ENCODE data around the gene ALDH1L2. TPM values are rescaled to one million over a fixed set of nuclear protein-coding genes. Genes with fewer than 3 reads are reported as not detected.

ALDH1L2 gene
- total RNA-seq, 1 experiment from 2014 or later = 0.15 TPM

DNA sequence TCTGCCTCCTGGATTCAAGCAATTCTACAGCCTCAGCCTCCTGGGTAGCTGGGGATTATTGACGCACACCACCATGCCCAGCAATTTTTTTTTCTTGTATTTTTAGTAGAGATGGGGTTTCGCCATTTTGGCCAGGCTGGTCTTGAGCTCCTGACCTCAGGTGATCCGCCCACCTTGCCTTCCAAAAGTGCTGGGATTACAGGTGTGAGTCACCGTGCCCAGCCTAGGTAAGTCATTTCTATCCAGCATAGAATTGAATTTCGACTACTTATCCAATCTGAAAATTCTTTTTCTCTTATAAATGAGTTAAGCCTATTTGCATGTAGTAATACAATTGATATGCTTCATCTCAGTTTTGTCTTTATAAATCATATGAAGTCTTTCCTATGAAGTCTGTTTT lies 111.0 kb downstream of the ALDH1L2 start:
- Histone ChIP-seq H3K27me3 (ENCODE audit: low read length) (no peaks in the 10 kb centered on the region), H3K9me2 (replicated peaks; ENCODE audit: low read length) (no peaks in the 10 kb centered on the region), H3K9me3 (ENCODE audit: low read length) (no peaks in the 10 kb centered on the region), H3K27ac (ENCODE audit: low read length) (no peak overlapping the region), H3K36me3 (ENCODE audit: low read depth, low read length) (no peaks in the 10 kb centered on the region), H2AFZ (ENCODE audit: low read length) (no peak overlapping the region), H3K9ac (ENCODE audit: low read length) (no peak overlapping the region), H3K4me2 (ENCODE audit: low read length) (no peak overlapping the region), H3K4me3 (ENCODE audit: low read length) (no peak overlapping the region), H3K4me1 (ENCODE audit: insufficient read depth, low read length) (peaks cover 9% of the 10 kb centered on the region), H3F3A (ENCODE audit: low read length, unreplicated experiment) (no peaks in the 10 kb centered on the region), H3K79me2 (ENCODE audit: low read length) (no peaks in the 10 kb centered on the region), H4K20me1 (ENCODE audit: low read length) (no peaks in the 10 kb centered on the region)
- TF ChIP-seq EZH2phosphoT487 (IDR thresholded peaks at IDR 0.05; ENCODE audit: borderline replicate concordance, low read length) (no peak), EZH2 (IDR thresholded peaks at IDR 0.05; ENCODE audit: low read length, unreplicated experiment) (no peak)
- TF ChIP-seq, protein P1, sequence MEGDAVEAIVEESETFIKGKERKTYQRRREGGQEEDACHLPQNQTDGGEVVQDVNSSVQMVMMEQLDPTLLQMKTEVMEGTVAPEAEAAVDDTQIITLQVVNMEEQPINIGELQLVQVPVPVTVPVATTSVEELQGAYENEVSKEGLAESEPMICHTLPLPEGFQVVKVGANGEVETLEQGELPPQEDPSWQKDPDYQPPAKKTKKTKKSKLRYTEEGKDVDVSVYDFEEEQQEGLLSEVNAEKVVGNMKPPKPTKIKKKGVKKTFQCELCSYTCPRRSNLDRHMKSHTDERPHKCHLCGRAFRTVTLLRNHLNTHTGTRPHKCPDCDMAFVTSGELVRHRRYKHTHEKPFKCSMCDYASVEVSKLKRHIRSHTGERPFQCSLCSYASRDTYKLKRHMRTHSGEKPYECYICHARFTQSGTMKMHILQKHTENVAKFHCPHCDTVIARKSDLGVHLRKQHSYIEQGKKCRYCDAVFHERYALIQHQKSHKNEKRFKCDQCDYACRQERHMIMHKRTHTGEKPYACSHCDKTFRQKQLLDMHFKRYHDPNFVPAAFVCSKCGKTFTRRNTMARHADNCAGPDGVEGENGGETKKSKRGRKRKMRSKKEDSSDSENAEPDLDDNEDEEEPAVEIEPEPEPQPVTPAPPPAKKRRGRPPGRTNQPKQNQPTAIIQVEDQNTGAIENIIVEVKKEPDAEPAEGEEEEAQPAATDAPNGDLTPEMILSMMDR (conservative IDR thresholded peaks at IDR 0.05; ENCODE audit: low read depth, low read length) = no peak
- peak; percentile 48 for DNase-seq
- peak; percentile 16; the same call in 1 of the 2 replicates for ATAC-seq
- POLR2A ChIA-PET (ENCODE audit: unreplicated experiment) = interaction anchor here (0.6 kb wide), 2 partner anchors 85 to 95 kb away, joined by 3 to 6 read pairs; no protein-coding TSS in a partner anchor
- intact Hi-C loops (cut with micrococcal nuclease) = no loop called here
- no TSS peak for BruUV-seq (replicated peaks)
- CTCF ChIA-PET = no interaction called here

DNA sequence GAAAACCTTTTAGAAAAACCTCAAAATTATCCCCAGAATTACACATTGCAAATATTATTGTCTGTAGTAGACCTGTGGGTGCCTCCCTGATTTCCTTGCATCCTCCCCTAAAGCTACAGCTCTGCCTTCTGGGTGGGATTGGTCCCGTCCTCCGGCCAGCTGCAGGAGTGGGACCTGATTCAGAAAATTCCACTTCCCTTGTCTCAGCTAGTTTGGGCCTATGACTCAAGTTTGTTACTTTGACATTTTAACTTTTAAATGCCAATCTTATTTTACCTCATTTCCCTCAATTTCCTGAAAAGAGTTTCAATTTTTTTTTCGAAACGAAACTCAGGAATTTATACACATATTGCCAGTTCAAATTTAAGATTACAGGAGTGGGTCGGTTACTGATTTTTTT lies 113.0 kb downstream of the ALDH1L2 start:
- Histone ChIP-seq H3K36me3 (ENCODE audit: low read depth, low read length) (no peaks in the 10 kb centered on the region), H3K27ac (ENCODE audit: low read length) (no peak overlapping the region), H3K27me3 (ENCODE audit: low read length) (no peaks in the 10 kb centered on the region), H3K4me3 (ENCODE audit: low read length) (no peak overlapping the region), H3K9me2 (replicated peaks; ENCODE audit: low read length) (no peaks in the 10 kb centered on the region), H4K20me1 (ENCODE audit: low read length) (no peaks in the 10 kb centered on the region), H3F3A (ENCODE audit: low read length, unreplicated experiment) (no peaks in the 10 kb centered on the region), H3K9me3 (ENCODE audit: low read length) (no peaks in the 10 kb centered on the region), H3K9ac (ENCODE audit: low read length) (no peak overlapping the region), H3K4me2 (ENCODE audit: low read length) (no peak overlapping the region), H2AFZ (ENCODE audit: low read length) (no peak overlapping the region), H3K79me2 (ENCODE audit: low read length) (no peaks in the 10 kb centered on the region), H3K4me1 (ENCODE audit: insufficient read depth, low read length) (peaks cover 9% of the 10 kb centered on the region)
- ATAC-seq = no peak
- intact Hi-C loops (cut with micrococcal nuclease) = no loop called here
- no TSS peak for BruUV-seq (replicated peaks)
- no peak for DNase-seq
- ChIA-PET POLR2A (ENCODE audit: unreplicated experiment) (no interaction called here), CTCF (no interaction called here)
- TF ChIP-seq EZH2phosphoT487 (IDR thresholded peaks at IDR 0.05; ENCODE audit: borderline replicate concordance, low read length) = no peak
- TF ChIP-seq, protein P1 (conservative IDR thresholded peaks at IDR 0.05; ENCODE audit: low read depth, low read length) = no peak
- no peak for TF ChIP-seq EZH2 (IDR thresholded peaks at IDR 0.05; ENCODE audit: low read length, unreplicated experiment)

Other genes with a start within 250 kb of the ALDH1L2 start
- 16.3 and 20.4 TPM in 2 replicates for gene SLC41A2, start 126.2 kb downstream of the ALDH1L2 start, total RNA-seq (2014; rRNA removed)
- 21.8 and 37.8 TPM in 2 replicates for gene NOPCHAP1, start 98.1 kb downstream of the ALDH1L2 start, total RNA-seq (2014; rRNA removed)
- 38.2 and 46.9 TPM in 2 replicates for gene WASHC4, start 23.3 kb upstream of the ALDH1L2 start, total RNA-seq (2014; rRNA removed)
- 36.2 and 42.2 TPM in 2 replicates for gene APPL2, start 151.7 kb upstream of the ALDH1L2 start, total RNA-seq (2014; rRNA removed)
- gene C12orf75, start 246.2 kb upstream of the ALDH1L2 start, total RNA-seq (2014; rRNA removed) = 144 and 160 TPM in 2 replicates